Stimulated activated CD8-positive, alpha-beta memory T cell treated with anti-CD3 and anti-CD28 coated beads, Interleukin-15, amount 100 ng/mL, for 48 hours (primary cell): ENCODE data around the gene PRDM16.

Source experiments
- DNase-seq, 2 donors: peaks; one replicate each; pipeline ENCODE4 v3.0.0-alpha.2; 2020; ENCODE audit warnings: low read depth in 2 of 2

The PRDM16 gene

GRCh38 chr1:3461934-3462275, 392.9 kb downstream of the PRDM16 start:
- no peak for DNase-seq

- no peak for DNase-seq
These were observed 393.5 kb downstream of the PRDM16 start for GRCh38 chr1:3462356-3463012.

GRCh38 chr1:3463013-3463385, 394.0 kb downstream of the PRDM16 start:
- DNase-seq: no peak

GRCh38 chr1:3463408-3463863, 394.4 kb downstream of the PRDM16 start:
- DNase-seq: no peak

GRCh38 chr1:3463891-3464648, 395.1 kb downstream of the PRDM16 start:
- DNase-seq: no peak

GRCh38 chr1:3464649-3465025, 395.6 kb downstream of the PRDM16 start:
- DNase-seq: no peak

GRCh38 chr1:3465091-3465934, 396.3 kb downstream of the PRDM16 start:
- DNase-seq: no peak

- no peak for DNase-seq
These were observed 396.9 kb downstream of the PRDM16 start for GRCh38 chr1:3465935-3466321.

GRCh38 chr1:3466366-3467075, 397.5 kb downstream of the PRDM16 start:
- DNase-seq: no peak

- DNase-seq: no peak
These were observed 398.4 kb downstream of the PRDM16 start for GRCh38 chr1:3467096-3468036.

- DNase-seq: no peak
These were observed 399.5 kb downstream of the PRDM16 start for GRCh38 chr1:3468236-3469103.

GRCh38 chr1:3469104-3469848, 400.3 kb downstream of the PRDM16 start:
- no peak for DNase-seq

GRCh38 chr1:3469849-3470649, 401.0 kb downstream of the PRDM16 start:
- no peak for DNase-seq

GRCh38 chr1:3470650-3471355, 401.8 kb downstream of the PRDM16 start:
- no peak for DNase-seq

GRCh38 chr1:3471356-3472087, 402.5 kb downstream of the PRDM16 start:
- DNase-seq: no peak

GRCh38 chr1:3472088-3472850, 403.3 kb downstream of the PRDM16 start:
- no peak for DNase-seq
